Measurements from ENCODE around the gene CLMN. TPM values are rescaled to one million over a fixed set of nuclear protein-coding genes. Genes with fewer than 3 reads are reported as not detected.

The CLMN gene
- total RNA-seq, 1 donor from 2014 or later, result 26.8 TPM

GRCh38 chr14:95341564-95341963, 21.9 kb upstream of the CLMN start:
- Histone ChIP-seq H3K27me3 (ENCODE audit: low read depth) (no peaks in the 10 kb centered on the region), H3K27ac (no peak overlapping the region), H3K4me3 (no peak overlapping the region), H3K36me3 (no peaks in the 10 kb centered on the region), H3K9me3 (no peaks in the 10 kb centered on the region), H3K4me1 (no peaks in the 10 kb centered on the region)
- TF ChIP-seq, protein P1, sequence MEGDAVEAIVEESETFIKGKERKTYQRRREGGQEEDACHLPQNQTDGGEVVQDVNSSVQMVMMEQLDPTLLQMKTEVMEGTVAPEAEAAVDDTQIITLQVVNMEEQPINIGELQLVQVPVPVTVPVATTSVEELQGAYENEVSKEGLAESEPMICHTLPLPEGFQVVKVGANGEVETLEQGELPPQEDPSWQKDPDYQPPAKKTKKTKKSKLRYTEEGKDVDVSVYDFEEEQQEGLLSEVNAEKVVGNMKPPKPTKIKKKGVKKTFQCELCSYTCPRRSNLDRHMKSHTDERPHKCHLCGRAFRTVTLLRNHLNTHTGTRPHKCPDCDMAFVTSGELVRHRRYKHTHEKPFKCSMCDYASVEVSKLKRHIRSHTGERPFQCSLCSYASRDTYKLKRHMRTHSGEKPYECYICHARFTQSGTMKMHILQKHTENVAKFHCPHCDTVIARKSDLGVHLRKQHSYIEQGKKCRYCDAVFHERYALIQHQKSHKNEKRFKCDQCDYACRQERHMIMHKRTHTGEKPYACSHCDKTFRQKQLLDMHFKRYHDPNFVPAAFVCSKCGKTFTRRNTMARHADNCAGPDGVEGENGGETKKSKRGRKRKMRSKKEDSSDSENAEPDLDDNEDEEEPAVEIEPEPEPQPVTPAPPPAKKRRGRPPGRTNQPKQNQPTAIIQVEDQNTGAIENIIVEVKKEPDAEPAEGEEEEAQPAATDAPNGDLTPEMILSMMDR (IDR thresholded peaks at IDR 0.05), result no peak
- intact Hi-C loops (cut with DNase I), result no loop called here
- ATAC-seq (no peak), DNase-seq (no peak)

GRCh38 chr14:95341115-95341514, 21.4 kb upstream of the CLMN start:
- DNase-seq (no peak), ATAC-seq (no peak)
- Histone ChIP-seq H3K27me3 (ENCODE audit: low read depth) (no peaks in the 10 kb centered on the region), H3K4me1 (no peaks in the 10 kb centered on the region), H3K36me3 (no peaks in the 10 kb centered on the region), H3K4me3 (no peak overlapping the region), H3K9me3 (no peaks in the 10 kb centered on the region), H3K27ac (no peak overlapping the region)
- TF ChIP-seq, protein P1 (IDR thresholded peaks at IDR 0.05), result no peak
- intact Hi-C loops (cut with DNase I), result no loop called here

DNA sequence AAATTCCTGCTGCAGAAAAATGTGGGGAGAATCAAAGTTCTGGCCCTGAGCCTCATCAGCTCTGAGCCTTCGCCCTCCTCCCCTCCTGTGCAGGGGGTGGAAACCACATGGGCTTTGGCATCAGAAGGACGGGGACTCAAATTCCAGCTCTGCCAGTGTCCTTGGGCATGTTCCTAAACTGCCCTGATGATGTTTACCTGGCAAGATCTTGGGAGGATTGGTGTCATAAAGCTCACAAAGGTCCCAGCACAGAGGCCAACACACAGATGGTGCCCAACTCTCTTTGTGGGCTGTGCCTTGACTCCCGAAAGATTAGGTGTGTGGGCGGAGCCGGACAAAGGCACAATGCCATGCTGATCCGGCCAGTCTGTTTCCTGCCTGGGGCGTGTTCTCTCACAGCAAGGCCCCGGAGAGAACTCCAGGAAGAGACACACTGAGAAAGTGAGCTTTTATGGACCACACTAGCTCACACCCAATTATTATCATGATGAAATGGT, 20.5 kb upstream of the CLMN start:
- TF ChIP-seq, protein P1 (IDR thresholded peaks at IDR 0.05), result no peak

GRCh38 chr14:95339301-95339865, 19.7 kb upstream of the CLMN start:
- DNase-seq (no peak), ATAC-seq (peak in 1 of 2 donors; percentile 53)
- H3K9me3 ChIP-seq, result no peaks in the 10 kb centered on the region
- no peak overlapping the region for H3K27ac ChIP-seq
- TF ChIP-seq, protein P1 (IDR thresholded peaks at IDR 0.05), result no peak
- intact Hi-C loops (cut with DNase I), result no loop called here
- no peaks in the 10 kb centered on the region for H3K36me3 ChIP-seq
- no peaks in the 10 kb centered on the region for H3K27me3 ChIP-seq (ENCODE audit: low read depth)
- no peaks in the 10 kb centered on the region for H3K4me1 ChIP-seq
- no peak overlapping the region for H3K4me3 ChIP-seq

More for the DNA sequence above, 20.5 kb upstream of the CLMN start:
- Histone ChIP-seq H3K36me3 (no peaks in the 10 kb centered on the region), H3K4me1 (no peaks in the 10 kb centered on the region), H3K27me3 (ENCODE audit: low read depth) (no peaks in the 10 kb centered on the region), H3K9me3 (no peaks in the 10 kb centered on the region), H3K4me3 (no peak overlapping the region), H3K27ac (no peak overlapping the region)
- intact Hi-C loops (cut with DNase I), result no loop called here
- DNase-seq, result no peak
- ATAC-seq, result peak; percentile 43 to 59

- no peaks in the 10 kb centered on the region for H3K36me3 ChIP-seq
- H3K9me3 ChIP-seq, result no peaks in the 10 kb centered on the region
- TF ChIP-seq, protein P1 (IDR thresholded peaks at IDR 0.05), result no peak
- no peak for ATAC-seq
- DNase-seq, result no peak
- H3K27ac ChIP-seq, result no peak overlapping the region
- intact Hi-C loops (cut with DNase I), result no loop called here
- no peak overlapping the region for H3K4me3 ChIP-seq
- H3K4me1 ChIP-seq, result no peaks in the 10 kb centered on the region
- no peaks in the 10 kb centered on the region for H3K27me3 ChIP-seq (ENCODE audit: low read depth)
These were observed 18.7 kb upstream of the CLMN start for GRCh38 chr14:95338436-95338835.

All from lower lobe of right lung (tissue), 2 donors.